ENCODE measurements around the gene RASL10A. TPM values are rescaled to one million over a fixed set of nuclear protein-coding genes. Genes with fewer than 3 reads are reported as not detected.
A peak's percentile ranks its signal among the peaks of the same experiment; 100 is the strongest.

The RASL10A gene
- total and polyA plus RNA-seq, 9 of the 15 experiments (the other 6 are each of a cell fraction or from before 2014, with no cell fraction given), result 0.17 to 1.2 (median 0.45) TPM; not detected in 3

DNA sequence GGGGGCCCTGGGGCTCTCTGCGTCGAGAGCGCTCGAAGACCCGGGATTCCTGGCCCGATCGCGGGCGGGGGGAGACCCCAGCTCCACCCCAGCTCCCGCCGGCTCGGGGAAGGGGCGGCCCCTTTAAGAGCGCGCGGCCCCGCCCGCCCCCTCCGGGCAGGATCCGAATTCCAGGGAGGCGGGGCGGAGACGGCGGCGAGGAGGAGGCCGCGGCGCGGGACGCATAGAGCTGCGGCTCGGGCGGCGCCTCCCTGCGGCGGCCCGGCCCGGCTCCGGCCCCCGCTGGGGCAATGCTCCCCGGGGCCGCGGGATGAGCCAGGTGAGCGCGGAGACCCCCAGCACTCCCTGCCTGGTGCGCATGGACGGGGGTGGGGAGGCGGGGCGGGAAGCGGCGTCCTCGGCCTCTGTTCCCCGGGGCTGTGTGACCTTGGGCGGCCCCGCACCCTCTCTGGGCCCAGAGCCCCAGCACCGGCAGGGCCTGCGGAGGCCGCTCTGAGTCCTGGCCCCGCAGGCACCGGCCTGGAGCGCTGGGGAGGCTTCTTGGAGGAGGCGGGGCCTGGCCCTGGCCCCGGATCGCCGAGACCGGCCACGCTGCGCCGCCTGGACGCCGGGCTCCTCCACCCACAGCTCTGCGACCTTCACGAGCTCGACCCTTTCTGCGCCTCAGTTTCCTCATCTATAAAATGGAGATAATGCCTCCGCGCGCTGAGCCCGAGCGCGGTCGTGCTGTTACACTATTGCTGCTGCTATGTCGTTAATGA lies 8.5 kb downstream of the RASL10A start (continued):
- TF ChIP-seq L3MBTL2 (IDR thresholded peaks at IDR 0.05), result no peak
- no peak for TF ChIP-seq ZNF197 (CRISPR knock-in tag; IDR thresholded peaks at IDR 0.05; ENCODE audit: low read depth)
- TF ChIP-seq ZNF76 (CRISPR knock-in tag; IDR thresholded peaks at IDR 0.05; ENCODE audit: borderline replicate concordance), result no peak
- TF ChIP-seq SP2 (IDR thresholded peaks at IDR 0.05; ENCODE audit: extremely low read depth, low read depth, low read length, poor library complexity, severe bottlenecking), result no peak
- 0 out of 2 replicates have a peak, but pooled peaks have one; percentile 12 for TF ChIP-seq SMAD4 (CRISPR knock-in tag; conservative IDR thresholded peaks at IDR 0.05)
- TF ChIP-seq KLF13 (tag; IDR thresholded peaks at IDR 0.05; ENCODE audit: borderline replicate concordance, low read depth), result no peak
- no peak for TF ChIP-seq ZNF146 (CRISPR knock-in tag; IDR thresholded peaks at IDR 0.05; ENCODE audit: unreplicated experiment)
- TF ChIP-seq ARID1B (IDR thresholded peaks at IDR 0.05), result no peak
- no peak; the same call in 1 of the 2 replicates for TF ChIP-seq ILF3 (IDR thresholded peaks at IDR 0.05; ENCODE audit: borderline replicate concordance)
- TF ChIP-seq FOXJ3 (CRISPR knock-in tag; IDR thresholded peaks at IDR 0.05), result no peak
- no peak for TF ChIP-seq TBL1XR1 (IDR thresholded peaks at IDR 0.05; ENCODE audit: low read length in 2 of 2)
- no peak for TF ChIP-seq ZFPM2 (CRISPR knock-in tag; IDR thresholded peaks at IDR 0.05)
- TF ChIP-seq, protein P1, sequence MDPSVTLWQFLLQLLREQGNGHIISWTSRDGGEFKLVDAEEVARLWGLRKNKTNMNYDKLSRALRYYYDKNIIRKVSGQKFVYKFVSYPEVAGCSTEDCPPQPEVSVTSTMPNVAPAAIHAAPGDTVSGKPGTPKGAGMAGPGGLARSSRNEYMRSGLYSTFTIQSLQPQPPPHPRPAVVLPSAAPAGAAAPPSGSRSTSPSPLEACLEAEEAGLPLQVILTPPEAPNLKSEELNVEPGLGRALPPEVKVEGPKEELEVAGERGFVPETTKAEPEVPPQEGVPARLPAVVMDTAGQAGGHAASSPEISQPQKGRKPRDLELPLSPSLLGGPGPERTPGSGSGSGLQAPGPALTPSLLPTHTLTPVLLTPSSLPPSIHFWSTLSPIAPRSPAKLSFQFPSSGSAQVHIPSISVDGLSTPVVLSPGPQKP (CRISPR knock-in tag; IDR thresholded peaks at IDR 0.05), result no peak
- TF ChIP-seq, protein P2, sequence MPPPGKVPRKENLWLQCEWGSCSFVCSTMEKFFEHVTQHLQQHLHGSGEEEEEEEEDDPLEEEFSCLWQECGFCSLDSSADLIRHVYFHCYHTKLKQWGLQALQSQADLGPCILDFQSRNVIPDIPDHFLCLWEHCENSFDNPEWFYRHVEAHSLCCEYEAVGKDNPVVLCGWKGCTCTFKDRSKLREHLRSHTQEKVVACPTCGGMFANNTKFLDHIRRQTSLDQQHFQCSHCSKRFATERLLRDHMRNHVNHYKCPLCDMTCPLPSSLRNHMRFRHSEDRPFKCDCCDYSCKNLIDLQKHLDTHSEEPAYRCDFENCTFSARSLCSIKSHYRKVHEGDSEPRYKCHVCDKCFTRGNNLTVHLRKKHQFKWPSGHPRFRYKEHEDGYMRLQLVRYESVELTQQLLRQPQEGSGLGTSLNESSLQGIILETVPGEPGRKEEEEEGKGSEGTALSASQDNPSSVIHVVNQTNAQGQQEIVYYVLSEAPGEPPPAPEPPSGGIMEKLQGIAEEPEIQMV (tag; conservative IDR thresholded peaks at IDR 0.05; ENCODE audit: low read depth), result no peak
- TF ChIP-seq ZNF785 (CRISPR knock-in tag; IDR thresholded peaks at IDR 0.05), result no peak
- TF ChIP-seq, protein P3, sequence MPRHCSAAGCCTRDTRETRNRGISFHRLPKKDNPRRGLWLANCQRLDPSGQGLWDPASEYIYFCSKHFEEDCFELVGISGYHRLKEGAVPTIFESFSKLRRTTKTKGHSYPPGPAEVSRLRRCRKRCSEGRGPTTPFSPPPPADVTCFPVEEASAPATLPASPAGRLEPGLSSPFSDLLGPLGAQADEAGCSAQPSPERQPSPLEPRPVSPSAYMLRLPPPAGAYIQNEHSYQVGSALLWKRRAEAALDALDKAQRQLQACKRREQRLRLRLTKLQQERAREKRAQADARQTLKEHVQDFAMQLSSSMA (CRISPR knock-in tag; IDR thresholded peaks at IDR 0.05), result no peak
- TF ChIP-seq, protein P4, sequence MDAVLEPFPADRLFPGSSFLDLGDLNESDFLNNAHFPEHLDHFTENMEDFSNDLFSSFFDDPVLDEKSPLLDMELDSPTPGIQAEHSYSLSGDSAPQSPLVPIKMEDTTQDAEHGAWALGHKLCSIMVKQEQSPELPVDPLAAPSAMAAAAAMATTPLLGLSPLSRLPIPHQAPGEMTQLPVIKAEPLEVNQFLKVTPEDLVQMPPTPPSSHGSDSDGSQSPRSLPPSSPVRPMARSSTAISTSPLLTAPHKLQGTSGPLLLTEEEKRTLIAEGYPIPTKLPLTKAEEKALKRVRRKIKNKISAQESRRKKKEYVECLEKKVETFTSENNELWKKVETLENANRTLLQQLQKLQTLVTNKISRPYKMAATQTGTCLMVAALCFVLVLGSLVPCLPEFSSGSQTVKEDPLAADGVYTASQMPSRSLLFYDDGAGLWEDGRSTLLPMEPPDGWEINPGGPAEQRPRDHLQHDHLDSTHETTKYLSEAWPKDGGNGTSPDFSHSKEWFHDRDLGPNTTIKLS (IDR thresholded peaks at IDR 0.05; ENCODE audit: borderline replicate concordance, low read depth), result no peak
- TF ChIP-seq HDAC8 (tag; IDR thresholded peaks at IDR 0.05), result no peak
- TF ChIP-seq SAFB (IDR thresholded peaks at IDR 0.05; ENCODE audit: borderline replicate concordance, low read depth, low read length), result no peak
- TF ChIP-seq, protein P5, sequence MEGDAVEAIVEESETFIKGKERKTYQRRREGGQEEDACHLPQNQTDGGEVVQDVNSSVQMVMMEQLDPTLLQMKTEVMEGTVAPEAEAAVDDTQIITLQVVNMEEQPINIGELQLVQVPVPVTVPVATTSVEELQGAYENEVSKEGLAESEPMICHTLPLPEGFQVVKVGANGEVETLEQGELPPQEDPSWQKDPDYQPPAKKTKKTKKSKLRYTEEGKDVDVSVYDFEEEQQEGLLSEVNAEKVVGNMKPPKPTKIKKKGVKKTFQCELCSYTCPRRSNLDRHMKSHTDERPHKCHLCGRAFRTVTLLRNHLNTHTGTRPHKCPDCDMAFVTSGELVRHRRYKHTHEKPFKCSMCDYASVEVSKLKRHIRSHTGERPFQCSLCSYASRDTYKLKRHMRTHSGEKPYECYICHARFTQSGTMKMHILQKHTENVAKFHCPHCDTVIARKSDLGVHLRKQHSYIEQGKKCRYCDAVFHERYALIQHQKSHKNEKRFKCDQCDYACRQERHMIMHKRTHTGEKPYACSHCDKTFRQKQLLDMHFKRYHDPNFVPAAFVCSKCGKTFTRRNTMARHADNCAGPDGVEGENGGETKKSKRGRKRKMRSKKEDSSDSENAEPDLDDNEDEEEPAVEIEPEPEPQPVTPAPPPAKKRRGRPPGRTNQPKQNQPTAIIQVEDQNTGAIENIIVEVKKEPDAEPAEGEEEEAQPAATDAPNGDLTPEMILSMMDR (IDR thresholded peaks at IDR 0.05 in 2 of 3, conservative IDR thresholded peaks at IDR 0.05 in 1 of 3; ENCODE audit: insufficient read depth in 2 of 3, low read depth in 1 of 3, low read length in 3 of 3), result peak in 1 of 3 experiments; percentile 14; a peak in 2 of 6 replicates
- TF ChIP-seq POLR2H (tag; IDR thresholded peaks at IDR 0.05; ENCODE audit: low read depth), result no peak

Measured in K562 (cell line).